Activated effector memory CD4-positive, alpha-beta T cell treated with anti-CD3 and anti-CD28 coated beads, Interleukin-2, amount 50 U/mL, for 16 hours (primary cell): ENCODE results near the gene PALMD.

Experiments used
- DNase-seq: peaks from one replicate; pipeline ENCODE4 v3.0.0-alpha.2; 2020

The PALMD gene

DNA sequence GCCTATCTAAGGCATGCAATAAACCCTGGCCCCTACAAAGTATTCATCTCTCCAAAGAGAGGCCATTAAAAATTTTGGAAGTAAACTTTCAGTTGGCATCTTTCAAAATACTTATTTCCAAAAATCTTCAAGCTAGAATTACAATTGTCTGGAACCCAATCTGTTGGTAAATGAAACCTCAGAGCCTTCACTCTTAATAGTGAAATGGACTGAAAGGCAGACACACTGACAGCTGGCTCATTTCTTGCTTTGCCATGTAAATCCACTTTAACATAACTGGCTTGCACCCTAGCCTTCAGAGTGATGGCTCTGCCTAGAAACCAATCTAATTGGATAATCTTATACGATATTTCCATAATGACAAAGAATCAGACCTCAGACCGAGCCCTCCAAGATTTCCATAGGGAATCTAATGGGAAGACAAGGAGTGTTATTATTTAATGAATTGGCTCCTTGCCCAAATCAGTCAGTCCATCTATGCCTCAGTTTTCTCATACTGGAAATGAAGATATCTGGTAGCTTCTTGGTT lies 9.2 kb upstream of the PALMD start:
- DNase-seq, result no peak

GRCh38 chr1:99638853-99639252 lies 7.1 kb upstream of the PALMD start:
- no peak for DNase-seq

DNA sequence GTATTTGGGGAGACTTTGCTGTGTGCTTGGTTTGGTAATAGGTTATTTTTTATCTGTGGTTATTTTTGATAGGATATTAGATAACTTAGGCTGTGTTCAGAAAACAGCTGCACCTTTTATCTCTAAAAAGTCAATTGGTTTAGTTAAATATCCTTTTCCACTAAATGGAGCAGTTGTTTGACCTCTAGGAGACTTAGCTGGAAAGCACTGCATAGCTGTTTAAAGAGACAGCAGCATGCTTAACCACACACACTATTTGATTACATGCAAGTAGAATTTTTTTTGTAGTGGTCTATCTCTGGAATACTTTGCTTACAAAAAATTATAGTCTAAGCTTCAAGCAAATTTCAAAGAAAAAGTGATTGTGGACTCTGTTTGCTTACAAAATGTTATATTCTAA lies 6.5 kb upstream of the PALMD start:
- DNase-seq, result no peak

DNA sequence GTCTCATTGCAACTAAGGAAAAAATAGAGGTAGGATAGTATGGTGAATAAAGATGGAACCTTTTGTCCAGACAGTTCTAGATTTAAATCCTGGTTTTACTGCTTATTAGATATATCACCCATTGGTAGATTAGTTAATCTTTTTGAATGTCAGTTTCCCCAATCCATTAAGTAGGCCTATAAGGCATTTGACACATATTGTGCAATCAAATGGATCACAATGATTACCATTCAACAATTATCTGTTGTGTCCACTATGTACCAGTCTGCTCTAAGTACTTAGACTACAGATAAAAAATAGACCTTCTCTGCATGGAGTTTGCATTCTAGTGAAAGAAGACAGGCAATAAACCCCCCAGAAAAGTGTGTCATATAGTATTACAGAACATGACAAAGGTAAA lies 6.0 kb upstream of the PALMD start:
- no peak for DNase-seq

DNA sequence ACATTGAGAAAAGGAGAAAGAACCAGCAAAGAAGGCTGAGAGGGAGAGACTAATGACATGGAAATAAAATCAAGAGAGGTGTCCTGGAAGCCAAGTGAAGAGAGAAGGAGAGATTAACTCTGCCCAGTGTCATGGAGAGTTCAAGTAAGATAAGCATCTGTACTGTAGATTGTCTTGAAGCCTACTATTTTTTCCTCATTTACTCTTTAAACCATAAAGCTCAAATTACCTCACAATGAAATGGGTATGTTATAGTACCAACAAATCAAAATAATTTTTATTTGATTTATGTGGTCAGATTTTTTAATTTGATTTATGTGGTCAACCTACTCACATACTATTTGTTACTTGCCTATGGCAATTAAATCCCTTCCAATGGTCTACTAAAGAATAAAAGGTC lies 5.2 kb upstream of the PALMD start:
- no peak for DNase-seq

- DNase-seq, result no peak
Measured at GRCh38 chr1:99641558-99641957, 4.4 kb upstream of the PALMD start.

DNA sequence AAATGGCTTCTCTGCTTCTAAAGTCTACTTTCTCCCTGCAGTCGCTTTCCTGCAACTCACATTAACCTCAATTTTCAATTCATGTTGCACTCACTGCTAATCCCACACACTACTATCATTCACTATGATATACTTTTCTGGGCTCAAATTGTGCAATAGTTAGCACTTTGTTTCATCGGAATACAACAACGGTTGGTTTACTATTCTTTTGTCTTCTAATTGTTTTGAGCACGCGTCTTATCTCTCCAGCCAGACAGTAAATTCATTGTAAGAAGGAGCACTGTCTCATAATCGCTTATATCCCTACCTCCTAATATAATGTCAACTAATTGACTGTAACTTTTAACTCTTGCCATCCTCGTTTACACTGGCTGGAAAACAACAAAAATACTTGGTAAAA lies 3.9 kb upstream of the PALMD start:
- no peak for DNase-seq

DNA sequence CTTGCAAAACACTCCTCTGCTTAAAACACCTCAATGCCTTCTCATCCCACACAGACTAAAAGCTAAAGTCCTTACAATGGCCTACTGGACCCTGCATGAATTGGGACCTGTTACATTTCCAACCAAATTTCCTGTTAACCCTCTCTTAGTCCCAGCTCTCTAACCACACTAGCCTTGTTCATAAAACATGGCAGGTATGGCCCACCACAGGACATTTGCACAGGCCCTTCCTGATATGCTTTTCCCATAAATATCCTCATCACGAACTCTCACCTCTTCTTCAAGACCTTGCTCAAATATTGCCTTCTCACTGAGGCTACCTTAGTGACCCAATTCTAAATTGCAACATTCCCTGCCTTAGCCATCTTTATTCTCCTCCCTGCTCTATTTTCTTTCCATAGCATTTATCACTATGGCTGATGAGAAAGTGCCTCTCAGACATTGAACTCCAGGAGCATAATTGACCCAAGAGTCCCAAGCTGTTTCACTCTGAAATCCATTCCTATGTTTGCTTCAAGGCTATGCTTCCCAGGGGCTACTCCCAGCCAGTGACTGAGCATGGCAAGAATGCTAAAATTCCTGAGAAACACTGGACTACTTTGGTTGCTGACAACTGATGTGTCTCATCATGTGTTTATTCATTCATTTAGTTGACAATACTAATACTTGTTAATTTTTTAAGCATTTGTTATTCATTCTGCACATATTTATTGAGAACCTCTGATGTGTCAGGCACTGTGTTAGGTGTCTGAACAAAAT lies 2.7 kb upstream of the PALMD start:
- DNase-seq, result no peak

GRCh38 chr1:99644279-99645004 lies 1.5 kb upstream of the PALMD start:
- DNase-seq, result no peak

DNA sequence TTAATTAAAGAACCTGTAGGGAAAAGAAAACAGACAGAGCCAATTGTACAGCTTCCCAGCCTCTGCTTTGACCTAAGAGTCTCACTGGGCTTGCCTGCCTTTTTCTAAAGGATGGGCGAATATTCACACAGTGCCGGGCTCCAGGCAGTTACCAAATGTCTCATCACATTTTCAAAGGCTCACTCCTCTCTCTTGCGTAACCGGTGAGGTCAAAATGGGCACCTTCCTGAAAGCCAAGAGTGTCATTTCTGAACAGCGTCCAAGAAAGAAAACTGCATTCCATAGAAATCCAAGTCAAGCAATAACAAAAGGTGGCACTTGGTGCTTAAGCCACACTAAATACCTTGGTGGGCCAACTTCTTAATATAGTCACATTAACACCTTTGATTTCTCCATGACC lies 710 bp upstream of the PALMD start:
- no peak for DNase-seq

GRCh38 chr1:99646868-99647267 lies 955 bp downstream of the PALMD start:
- no peak for DNase-seq

DNA sequence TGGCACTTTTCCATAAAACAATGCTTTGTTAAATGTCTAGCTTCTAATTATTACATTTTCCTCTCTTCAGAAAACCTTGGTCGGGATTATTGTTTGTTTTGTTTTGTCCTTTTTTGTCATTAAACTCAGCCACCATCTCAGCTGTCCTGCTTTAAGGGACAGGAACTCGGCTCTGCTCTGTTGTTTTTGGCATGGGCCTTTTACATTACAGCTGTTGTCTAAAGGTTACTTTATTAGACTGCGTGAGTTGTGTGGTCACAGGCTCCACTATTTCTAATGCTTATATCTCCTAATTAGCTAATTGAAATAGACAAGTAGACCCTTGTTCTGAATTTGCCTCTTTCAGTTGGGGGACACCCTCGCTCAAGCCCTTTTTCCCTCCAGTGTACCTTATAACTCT lies 1.6 kb downstream of the PALMD start:
- DNase-seq, result no peak

DNA sequence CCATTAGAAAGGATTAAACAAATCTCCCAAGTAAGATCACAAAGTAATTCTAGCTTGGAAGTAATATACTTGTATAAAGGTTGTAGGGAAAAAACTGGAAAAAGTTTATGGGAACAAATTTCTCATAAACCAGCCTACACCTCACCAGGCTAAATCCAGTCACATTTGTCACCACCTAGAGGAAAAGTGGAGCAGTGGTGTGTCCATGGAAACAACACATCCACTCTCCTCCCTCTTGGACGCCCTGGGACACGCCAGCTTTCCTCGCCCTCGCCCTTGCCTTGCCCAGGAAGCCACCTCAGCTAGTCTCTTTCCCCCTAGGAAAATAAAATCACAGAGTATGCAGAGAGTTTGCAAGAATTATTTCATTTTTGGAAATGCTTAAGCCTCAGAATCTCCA lies 2.2 kb downstream of the PALMD start:
- no peak for DNase-seq

GRCh38 chr1:99650030-99650429 lies 4.1 kb downstream of the PALMD start:
- DNase-seq, result no peak

GRCh38 chr1:99650773-99651437 lies 5.0 kb downstream of the PALMD start:
- no peak for DNase-seq

DNA sequence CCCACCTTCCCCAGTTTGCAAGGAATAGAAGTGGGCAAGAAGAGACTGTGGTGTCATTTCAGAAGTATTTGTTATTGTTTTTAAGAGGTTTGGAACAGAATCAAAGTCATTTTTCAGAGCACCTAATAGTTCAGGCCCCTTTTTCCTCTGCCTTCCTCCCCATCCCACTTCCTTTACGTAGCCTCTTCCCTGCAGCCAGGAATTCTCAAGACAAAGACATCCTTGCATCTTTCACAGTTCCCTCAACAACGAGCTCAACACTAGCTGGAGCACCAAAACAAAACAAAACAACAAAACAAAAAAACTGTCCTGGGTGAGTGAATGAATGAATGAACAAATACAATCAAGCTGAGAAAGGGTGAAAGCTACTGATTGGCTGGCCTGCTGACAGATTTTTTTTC lies 7.0 kb downstream of the PALMD start:
- DNase-seq, result no peak

DNA sequence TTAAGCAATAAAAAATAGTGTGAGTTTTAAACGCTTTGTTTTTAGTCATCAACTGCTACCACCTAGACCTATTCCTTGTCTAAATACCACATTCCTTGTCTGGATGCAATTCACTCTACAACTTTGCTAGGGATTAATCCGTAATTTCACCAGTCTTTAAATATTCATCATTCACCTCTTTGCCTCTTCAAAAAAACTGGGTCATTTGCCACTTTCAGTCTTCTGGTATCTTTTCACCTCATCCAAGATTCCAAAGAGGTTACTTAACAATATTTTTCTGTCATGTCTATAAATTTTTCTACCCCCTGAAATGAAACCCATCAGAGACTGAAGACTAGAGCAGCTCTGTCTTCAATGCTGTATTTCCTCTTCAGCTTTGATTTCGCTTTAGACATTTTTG lies 9.5 kb downstream of the PALMD start:
- no peak for DNase-seq

DNA sequence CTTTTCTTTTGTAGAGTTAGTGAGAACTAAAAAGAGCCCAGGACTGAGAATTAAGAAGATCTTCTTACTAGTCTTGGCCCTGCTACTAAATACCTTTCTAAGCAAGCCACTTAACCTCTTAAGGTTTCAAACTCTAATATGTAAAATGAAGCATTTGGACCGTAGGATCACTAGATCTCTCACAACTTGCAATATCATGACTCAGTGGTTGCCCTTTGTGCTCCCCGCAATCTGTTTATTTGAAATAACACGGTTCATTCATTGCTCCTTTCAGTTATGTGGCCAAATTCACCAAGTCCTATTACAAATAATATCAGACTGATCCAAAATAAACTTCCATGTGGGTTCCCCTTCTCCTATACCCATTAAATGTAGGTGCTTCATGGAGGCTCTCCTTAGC lies 10.8 kb downstream of the PALMD start:
- DNase-seq, result no peak

DNA sequence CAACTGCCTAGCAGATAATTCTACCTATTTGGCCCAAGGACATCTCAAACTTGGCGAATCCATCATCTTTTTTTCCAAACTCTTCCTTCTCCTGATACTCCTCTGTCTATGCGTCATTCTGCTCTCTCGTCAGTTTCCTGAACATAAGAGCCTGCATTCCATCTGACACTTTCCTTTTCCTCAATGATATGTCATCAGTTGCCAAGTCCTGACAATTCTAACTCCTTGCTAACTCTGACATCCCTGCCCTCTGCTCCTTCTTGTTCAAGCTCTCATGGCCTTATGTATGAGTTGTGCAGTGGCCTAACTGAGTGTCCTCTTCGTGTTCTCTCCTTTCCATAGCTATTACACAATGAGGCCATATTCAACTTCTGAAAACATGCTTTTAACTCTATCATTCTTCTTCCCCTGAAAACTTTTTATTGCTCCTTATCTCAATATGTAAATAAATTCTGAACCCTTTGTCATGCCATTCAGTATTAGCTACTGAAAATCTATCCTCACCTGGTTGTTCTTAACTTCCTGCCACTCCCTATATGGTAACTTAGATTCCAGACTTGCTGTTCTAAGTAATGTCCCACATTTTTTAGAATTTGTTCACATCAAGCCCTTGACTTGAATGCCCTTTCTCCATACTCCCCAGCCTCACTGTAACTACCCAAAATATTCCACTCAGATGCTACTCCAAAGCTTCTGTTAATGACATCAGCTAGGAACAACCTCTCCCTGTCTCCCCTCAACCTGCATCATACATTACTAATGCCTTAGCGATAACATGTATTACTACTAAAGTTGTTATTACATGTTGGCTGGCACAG lies 11.5 kb downstream of the PALMD start:
- no peak for DNase-seq

DNA sequence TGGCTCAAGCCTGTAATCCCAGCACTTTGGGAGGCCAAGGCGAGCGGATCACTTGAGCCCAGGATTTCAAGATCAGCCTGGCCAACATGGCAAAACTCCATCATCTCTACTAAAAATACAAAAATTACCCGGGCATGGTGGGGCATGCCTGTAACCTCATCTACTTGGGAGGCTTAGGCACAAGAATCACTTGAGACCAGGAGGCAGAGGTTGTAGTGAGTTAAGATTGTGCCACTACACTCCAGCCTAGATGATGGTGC lies 12.0 kb downstream of the PALMD start:
- DNase-seq, result no peak

- DNase-seq, result no peak
Measured at GRCh38 chr1:99659755-99660210, 13.9 kb downstream of the PALMD start.

DNA sequence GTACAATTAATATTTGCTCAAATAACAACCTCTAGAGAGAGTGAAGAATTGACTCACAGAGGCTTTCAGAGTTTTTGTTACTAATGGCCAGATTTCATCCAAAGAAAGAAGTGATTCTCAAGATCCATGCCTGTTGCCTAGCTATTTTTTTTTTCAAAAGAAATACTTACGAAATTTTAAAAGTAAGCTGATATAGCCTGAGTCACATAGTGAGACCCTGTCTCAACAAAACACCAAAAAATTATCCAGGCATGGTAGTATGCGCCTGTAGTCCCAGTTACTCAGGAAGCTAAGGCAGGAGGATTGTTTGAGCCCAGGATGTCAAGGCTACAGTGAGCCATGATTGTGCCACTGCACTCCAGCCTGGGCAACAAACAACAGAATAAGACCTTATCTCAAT lies 14.6 kb downstream of the PALMD start:
- no peak for DNase-seq

DNA sequence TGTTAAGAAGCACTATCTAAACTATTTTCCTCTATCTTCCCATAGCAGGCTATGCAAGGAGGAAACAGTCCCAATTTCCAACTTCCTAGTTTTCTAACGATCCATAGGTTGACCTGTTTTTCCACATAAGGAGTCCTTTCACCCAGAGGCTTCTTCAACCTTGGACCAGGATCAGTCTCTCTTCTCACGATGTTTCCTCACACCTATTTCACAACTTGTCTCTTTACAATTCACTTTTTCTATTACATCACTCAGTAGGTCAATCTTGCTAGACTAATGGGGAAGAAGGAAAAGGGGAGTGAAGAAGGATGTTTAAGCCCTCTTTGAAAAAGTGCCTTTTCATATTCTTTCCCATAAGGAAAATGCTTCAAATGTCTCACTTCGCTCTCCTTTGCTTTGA lies 15.9 kb downstream of the PALMD start:
- no peak for DNase-seq
